Lower leg skin (tissue), 4 donors: Measurements from ENCODE around the gene SHMT1. TPM values are rescaled to one million over a fixed set of nuclear protein-coding genes. Genes with fewer than 3 reads are reported as not detected.

Experiments
- DNase-seq, 2 donors: peaks; one replicate each; pipeline ENCODE4 v3.0.0-alpha.2; 2019; ENCODE audit warnings: low spot score in 2 of 2
- H3K4me3 ChIP-seq: fragments of 200-600 bp; sonication (generic); 2 replicates; pipeline ENCODE4 v1.5.1; 2017; ENCODE audit warnings: mild to moderate bottlenecking, low read depth; ENCODE audit not compliant: poor library complexity, severe bottlenecking
- POLR2A ChIP-seq, 2 donors: fragments of 450-650 bp; IDR thresholded peaks; one replicate each; pipeline ENCODE4 v1.6.1; 2016 to 2017; ENCODE audit warnings: antibody characterized with exemption in 2 of 2, mild to moderate bottlenecking in 1 of 2, moderate library complexity in 1 of 2
- WGBS, 2 donors: methylation state at CpG; one replicate each; pipeline ENCODE4 v1.1.5; 2018; 5-methylcytosine and 5-hydroxymethylcytosine counted together
- intact Hi-C: fragments of 100-400 bp; cut with DNase I; formaldehyde crosslinking; loops from one replicate; pipeline ENCODE4 v1.15.0; 2023; ENCODE audit warnings: low total_unique reads
- total RNA-seq, 4 donors: library from RNA; depleted of rRNA; stranded (reverse); fragments of >200 nt; gene quantifications; one replicate each; pipeline ENCODE4 v1.1.0, GENCODE V29; 2016
- TF ChIP-seq, protein P1 (sequence below), 3 donors: fragments of 450-650 bp; IDR thresholded peaks; one replicate each; pipeline ENCODE4 v1.5.1; 2016; ENCODE audit warnings: antibody characterized with exemption in 3 of 3, mild to moderate bottlenecking in 3 of 3, moderate library complexity in 2 of 3

The SHMT1 gene
- total RNA-seq, 4 donors from 2014 or later, result 49.2 to 63.8 (median 54.6) TPM

DNA sequence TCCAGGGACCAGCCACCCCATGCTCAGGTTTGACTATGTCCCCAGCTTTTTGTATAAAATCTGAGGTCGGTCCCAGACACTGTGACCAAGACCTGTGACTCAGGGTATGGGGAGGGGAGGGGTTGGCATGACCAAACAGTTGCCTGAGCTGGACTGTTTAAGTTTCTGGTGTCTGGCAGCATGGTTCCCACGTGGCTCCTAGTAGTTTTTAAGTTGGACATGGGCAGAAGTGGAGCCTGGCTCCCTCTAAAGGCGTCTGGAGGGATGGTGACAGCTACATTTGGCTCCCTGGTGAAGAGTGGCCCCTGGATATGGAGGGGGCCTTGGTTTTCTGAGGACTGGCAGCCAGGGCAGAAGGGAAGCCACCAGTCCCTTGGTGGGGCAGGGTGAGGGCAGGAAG is 40.3 kb downstream of the SHMT1 start:
- 54 to 66% methylated on average over 3 of the region's 3 CpGs for WGBS, 2 donors
- DNase-seq, result no peak
- no peak overlapping the region for H3K4me3 ChIP-seq
- TF ChIP-seq POLR2A (IDR thresholded peaks at IDR 0.05), result no peak
- TF ChIP-seq, protein P1, sequence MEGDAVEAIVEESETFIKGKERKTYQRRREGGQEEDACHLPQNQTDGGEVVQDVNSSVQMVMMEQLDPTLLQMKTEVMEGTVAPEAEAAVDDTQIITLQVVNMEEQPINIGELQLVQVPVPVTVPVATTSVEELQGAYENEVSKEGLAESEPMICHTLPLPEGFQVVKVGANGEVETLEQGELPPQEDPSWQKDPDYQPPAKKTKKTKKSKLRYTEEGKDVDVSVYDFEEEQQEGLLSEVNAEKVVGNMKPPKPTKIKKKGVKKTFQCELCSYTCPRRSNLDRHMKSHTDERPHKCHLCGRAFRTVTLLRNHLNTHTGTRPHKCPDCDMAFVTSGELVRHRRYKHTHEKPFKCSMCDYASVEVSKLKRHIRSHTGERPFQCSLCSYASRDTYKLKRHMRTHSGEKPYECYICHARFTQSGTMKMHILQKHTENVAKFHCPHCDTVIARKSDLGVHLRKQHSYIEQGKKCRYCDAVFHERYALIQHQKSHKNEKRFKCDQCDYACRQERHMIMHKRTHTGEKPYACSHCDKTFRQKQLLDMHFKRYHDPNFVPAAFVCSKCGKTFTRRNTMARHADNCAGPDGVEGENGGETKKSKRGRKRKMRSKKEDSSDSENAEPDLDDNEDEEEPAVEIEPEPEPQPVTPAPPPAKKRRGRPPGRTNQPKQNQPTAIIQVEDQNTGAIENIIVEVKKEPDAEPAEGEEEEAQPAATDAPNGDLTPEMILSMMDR (IDR thresholded peaks at IDR 0.05), result no peak
- intact Hi-C loops, result no loop called here

DNA sequence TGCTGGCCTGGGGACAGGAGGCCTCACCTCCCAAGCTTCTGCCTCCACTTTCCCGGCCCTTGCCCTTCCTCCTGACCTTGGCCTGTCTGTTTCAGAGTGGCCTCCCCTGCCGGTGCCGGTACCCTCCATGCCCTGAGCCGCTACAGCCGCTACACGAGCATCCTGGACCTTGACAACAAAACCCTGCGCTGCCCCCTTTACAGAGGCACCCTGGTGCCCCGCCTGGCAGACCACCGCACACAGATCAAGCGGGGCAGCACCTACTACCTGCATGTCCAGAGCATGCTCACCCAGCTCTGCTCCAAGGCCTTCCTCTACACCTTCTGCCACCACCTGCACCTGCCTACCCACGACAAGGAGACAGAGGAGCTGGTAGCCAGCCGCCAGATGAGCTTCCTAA is 40.8 kb downstream of the SHMT1 start:
- intact Hi-C loops, result no loop called here
- TF ChIP-seq, protein P1 (IDR thresholded peaks at IDR 0.05), result no peak
- TF ChIP-seq POLR2A (IDR thresholded peaks at IDR 0.05), result no peak
- DNase-seq, result no peak
- 85 to 93% methylated on average over 12 of the region's 12 CpGs for WGBS, 2 donors
- no peak overlapping the region for H3K4me3 ChIP-seq

DNA sequence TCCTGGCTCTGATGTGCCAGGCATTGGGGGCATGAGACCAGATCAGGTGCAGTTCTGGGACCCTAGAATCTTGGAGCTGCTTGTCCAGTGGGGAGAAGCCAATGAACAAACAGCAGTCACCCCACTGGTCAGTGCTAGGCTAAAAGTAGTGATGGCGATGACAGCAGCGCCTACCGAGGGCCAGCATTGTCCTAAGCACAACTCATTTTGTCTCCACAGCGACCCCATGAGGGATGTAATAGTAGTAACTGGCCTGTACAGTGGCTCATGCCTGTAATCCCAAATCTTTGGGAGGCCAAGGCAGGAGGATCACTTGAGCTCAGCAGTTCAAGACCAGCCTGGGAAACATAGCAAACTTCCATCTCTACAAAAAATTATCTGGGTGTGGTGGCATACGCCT is 42.0 kb downstream of the SHMT1 start:
- DNase-seq, result no peak
- WGBS, 2 donors, result 75 to 85% methylated on average over 5 of the region's 5 CpGs
- no peak overlapping the region for H3K4me3 ChIP-seq
- no peak for TF ChIP-seq POLR2A (IDR thresholded peaks at IDR 0.05)
- TF ChIP-seq, protein P1 (IDR thresholded peaks at IDR 0.05), result no peak
- intact Hi-C loops, result no loop called here

DNA sequence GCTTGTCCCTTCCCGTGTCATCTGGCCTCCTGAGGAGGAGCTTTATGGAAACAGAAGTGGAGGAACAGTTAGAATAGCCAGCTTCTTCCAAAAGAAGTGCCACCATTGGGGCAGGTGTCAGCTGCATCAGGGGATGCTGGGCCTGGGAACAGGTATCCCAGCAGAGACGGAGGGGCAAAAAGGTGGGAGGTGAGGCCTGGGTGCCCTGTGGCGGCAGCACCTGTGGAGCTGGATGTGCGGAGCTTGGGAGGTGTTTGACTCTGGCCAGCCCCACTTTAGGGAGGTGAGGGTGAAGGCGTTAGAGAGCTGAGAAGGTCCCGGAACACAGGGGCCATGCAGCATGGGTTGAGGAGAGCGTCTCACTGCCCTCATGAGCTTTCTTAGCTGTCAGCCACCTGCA is 43.0 kb downstream of the SHMT1 start:
- TF ChIP-seq, protein P1 (IDR thresholded peaks at IDR 0.05), result no peak
- TF ChIP-seq POLR2A (IDR thresholded peaks at IDR 0.05), result no peak
- H3K4me3 ChIP-seq, result no peak overlapping the region
- intact Hi-C loops, result no loop called here
- 86 to 89% methylated on average over 7 of the region's 7 CpGs for WGBS, 2 donors
- DNase-seq, result no peak

DNA sequence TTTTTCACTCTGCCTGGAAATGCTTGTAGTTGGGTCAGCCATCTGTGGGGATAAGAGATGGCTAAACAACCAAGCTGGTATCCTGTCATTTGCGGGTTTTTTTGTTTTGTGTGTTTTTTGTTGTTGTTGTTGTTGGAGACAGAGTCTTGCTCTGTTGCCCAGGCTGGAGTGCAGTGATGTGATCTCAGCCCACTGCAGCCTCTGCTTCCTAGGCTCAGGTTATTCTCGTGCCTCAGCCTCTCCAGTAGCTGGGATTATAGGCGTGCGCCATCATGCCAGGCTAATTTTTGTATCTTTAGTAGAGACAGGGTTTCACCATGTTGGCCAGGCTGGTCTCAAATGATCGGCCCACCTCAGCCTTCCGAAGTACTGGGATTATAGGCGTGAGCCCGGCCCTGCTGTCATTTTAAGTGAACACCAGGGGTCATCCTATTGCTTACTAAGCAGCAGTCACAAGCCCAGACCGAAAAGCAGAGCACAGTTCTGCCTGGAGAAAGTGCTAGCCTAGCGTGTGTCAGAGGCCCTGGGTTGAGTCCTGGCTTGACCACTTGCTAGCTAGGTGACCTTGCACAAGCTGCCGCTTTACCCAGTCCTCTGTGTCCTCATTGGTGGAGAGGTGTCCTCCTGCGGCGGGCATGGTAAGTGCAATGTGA is 43.6 kb downstream of the SHMT1 start:
- no peak for DNase-seq
- intact Hi-C loops, result no loop called here
- TF ChIP-seq POLR2A (IDR thresholded peaks at IDR 0.05), result no peak
- TF ChIP-seq, protein P1 (IDR thresholded peaks at IDR 0.05), result no peak
- no peak overlapping the region for H3K4me3 ChIP-seq
- 59 to 61% methylated on average over 12 to 13 of the region's 13 CpGs for WGBS, 2 donors
